Fibroblast of skin of right biceps (primary cell): ENCODE results near the gene PAGE4.

Experiments
- DNase-seq: peaks from one replicate; pipeline ENCODE4 v3.0.0-alpha.2; 2013

Gene PAGE4, protein sequence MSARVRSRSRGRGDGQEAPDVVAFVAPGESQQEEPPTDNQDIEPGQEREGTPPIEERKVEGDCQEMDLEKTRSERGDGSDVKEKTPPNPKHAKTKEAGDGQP

DNA sequence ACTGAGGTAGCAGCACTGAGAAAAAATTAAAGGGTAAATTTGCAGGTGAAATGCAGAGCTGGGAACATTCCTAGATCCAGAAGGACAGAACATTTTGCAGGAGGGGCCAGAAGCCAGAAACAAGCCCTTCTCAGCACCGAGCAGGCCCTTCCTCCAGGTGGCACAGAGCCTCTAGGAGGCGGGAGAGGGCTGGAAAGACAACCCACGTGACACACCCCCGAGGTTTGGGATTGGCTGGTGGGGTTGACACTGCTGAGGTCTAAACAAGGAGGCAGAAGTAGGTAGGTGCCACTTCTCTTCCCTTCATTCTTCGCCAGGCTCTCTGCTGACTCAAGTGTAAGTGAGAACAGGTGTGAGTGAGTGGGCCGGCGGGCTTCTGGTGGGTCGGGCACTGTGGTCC, at the start of gene PAGE4:
TSS of gene PAGE4 (plus strand) at position 288 of the 400 bp plus-strand sequence. CDS start 1,126 bp downstream, outside the sequence.
- DNase-seq, result no peak

DNA sequence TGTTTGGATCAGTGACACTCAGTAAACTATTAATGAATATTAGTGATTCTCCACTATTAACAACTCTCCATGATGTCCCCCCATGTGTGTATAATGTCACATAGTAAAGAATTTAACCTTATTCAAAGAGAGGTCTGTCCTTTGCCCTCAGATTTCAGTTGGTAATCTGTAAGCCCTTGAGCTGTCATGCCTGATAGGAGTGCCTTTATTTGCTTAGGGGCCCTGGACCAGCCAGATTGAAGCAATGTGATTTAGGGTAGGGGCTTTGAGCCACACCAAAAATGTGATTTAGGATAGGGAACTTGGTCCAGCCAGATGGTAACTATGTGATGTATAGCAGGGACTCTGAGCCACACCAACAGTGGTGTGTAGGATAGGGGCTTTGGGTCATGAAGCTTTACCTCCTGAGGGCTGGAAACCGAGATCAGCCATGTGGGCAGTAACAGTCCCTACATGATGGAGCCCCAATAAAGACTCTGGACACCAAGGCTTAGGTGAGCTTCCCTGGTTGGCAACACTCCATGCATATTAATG, 44.3 kb upstream of the PAGE4 start:
- no peak for DNase-seq

DNA sequence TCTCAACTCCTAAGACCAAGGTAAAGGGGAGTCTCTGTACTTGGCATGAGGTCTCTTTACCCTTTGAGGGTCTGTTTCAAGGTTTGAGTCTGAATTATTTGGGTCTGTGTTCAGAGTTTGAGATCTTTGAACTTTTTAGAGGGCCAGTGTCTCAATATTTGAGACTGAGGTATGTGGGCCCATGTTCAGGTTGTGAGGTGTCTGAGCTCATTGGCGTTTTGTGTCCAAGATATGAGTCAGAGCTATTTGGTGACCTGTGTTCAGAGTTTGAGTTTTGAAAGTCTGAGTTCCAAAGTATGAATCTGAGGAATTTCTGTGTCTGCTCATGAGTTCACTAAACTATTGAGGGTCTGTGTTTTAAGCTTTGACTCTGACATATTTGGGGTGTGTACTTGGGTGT, 36.7 kb upstream of the PAGE4 start:
- DNase-seq, result no peak

DNA sequence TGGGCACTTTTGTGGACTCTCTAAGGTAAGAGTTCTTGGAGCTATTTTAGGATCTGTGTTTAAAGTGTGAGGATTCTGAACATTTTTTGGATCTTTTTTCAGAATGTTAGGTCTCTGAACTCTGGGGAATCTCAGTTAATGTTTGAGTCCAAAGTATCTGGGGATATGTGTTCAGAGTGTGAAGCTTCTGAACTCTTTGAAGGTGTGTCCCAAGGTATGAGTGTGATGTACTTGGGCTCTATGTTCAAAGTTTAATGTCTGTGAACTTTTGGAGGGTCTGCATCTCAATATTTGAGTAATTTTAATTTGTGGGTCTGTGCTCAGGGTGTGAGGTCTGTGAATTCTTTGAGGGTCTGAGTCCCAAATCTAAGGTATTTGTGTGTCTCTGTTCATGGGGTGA, 35.4 kb upstream of the PAGE4 start:
- no peak for DNase-seq

DNA sequence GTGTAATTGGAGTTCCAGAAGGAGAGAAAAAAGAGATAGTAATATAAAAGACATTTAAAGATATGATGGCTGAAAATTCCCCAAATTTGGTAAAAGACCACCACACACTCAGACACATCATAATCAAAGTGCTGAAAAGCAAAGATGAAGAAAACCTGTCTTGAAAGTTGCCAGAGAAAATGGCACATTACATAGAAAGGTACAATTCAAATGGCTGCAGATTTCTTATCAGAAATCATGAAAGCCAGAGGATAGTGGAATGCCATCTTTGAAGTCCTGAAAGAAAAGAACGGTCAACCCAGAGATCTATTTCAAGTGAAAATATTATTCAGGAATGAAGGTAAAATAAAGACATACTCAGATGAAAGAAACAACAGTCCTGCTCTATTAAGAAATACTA, 29.3 kb upstream of the PAGE4 start:
- DNase-seq, result no peak

DNA sequence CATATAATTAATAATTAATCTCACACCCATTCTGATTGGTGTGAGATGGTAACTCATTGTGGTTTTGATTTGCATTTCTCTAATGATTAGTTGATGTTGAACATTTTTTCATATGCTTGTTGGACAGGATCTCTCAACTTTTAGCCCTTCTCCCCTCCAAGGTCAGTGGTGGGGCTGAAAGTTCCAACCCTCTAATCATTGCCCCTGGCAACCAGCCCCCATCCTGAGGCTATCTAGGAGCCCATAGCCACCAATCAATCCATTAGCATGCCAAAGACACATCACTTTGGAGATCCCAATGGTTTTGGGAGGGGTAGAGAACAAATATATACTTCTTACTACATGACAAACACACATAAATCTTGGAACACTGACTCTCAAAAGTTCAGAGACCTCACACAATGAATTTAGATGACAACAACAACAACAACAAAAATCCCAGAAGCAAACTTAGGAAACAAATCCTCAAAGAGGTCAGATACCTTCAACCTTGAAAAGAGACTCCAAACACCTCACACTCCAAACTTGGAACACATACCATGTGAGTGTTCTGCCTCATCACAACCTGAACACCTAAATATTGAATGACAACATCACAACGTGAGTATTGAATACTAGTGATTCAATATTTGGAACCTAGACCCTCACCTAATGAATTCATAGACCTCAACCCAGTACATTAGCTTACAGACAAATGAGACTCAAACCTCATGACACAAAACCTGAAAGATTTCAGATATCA, 19.0 kb upstream of the PAGE4 start:
- no peak for DNase-seq

DNA sequence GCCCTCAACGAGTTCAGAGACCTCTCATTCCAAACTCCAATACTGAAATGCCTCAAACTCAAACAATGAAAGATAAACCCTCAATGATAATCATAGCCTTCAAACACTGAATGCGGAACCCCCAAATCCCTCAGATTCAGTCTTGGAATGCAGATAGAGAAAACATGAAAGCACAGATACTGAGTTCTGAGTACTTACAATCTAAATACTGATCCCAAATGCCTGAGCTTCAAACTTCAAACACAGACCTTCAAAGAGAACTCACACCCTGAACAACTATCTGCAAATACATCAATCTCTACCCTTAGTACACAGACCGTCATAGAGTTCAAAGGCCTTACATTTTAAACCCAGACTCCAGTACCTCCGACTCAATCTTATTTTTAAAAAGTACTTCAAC, 16.9 kb upstream of the PAGE4 start:
- DNase-seq, result no peak

DNA sequence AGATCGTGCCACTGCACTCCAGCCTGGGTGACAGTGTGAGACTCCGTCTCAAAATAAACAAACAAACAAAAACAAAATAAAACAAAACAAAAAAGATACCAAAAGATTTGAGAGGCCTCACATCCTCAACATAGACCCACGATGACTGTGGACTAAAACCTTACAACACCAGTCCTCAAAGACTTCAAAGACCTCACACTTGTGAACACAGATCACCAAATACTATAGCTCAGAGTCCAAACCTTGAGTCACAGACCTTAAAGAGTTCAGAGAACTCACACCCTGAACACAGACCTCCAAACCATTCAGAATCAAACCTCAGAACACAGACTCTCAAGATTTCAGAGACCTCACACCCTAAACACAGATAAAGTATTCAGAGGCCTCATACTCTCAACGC, 12.7 kb upstream of the PAGE4 start:
- no peak for DNase-seq

DNA sequence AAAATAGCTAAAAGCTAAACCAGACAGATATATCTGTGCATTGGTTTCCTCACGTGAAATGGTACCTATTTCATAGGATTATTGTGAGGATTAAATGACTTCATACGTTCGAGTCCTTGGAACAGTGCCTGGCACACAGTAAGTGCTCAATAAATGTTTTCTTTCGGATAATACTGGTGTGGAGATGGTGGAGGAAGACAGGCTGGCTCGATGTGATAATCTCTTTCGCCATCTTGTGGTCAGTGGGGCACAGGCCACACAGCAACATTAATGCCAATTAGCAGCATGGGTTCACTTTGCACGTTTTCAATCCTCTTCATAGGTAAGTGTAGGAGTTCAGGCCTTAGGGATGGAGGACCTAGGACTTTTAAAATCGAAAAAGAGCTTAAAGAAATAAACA, 9.3 kb downstream of the PAGE4 start:
- peak; percentile 6 for DNase-seq

DNA sequence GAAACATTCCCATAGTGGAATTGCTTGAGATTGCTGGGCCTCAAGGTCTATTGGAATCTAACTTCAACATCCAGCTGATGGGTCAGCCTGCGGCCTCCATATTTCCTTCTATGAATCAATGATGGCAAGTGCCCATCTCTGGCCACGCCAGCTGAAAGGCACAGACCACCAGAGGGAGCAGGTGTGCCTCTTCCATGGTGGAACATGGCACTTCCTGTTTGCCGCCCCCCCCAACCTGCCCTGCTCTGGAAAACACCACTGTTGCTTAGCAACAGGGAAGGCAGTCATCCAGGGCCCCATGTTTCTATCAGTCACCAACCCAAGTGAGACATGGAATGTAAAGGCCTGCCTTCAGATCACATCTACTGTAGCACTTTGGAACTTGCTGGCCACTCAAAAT, 11.6 kb downstream of the PAGE4 start:
- DNase-seq, result peak; percentile 56

DNA sequence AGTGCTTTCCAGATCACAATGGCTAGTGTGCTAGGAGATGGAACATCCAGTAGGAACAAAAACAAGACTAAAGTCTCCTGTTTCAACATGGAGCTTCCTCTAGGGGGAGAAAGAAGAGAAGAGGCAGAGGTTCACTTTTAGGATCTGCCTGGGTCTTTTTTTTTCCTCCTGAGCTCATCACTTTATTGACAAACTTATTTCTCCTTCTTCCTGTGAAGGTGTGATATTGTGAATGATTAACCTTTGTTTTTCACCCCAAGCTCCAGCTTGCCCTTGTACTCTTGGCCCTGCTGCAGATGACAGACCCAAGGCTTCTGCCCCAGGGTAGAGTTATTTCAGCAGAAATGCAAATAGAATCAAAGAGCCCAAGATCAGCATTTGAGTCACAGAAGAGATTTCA, 13.5 kb downstream of the PAGE4 start:
- no peak for DNase-seq

DNA sequence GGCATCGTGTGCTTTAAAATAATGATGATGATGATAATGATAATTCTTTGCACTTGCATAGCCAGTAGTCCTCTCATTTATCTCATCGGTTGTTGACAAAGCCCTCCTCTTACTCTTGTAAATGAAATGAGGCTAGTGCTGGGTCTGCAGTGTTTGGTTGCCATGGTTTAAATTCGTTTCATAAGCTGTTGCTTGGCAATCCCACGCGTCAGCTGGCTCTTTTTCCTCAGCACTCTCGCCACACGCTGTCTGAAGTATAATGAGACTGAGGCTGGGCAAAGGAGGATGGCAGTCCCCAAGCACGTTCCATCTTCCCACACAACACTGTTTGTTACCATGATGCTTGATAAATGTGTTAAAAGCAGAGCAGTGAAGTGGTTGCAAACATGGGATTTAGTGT, 15.5 kb downstream of the PAGE4 start:
- DNase-seq, result no peak

DNA sequence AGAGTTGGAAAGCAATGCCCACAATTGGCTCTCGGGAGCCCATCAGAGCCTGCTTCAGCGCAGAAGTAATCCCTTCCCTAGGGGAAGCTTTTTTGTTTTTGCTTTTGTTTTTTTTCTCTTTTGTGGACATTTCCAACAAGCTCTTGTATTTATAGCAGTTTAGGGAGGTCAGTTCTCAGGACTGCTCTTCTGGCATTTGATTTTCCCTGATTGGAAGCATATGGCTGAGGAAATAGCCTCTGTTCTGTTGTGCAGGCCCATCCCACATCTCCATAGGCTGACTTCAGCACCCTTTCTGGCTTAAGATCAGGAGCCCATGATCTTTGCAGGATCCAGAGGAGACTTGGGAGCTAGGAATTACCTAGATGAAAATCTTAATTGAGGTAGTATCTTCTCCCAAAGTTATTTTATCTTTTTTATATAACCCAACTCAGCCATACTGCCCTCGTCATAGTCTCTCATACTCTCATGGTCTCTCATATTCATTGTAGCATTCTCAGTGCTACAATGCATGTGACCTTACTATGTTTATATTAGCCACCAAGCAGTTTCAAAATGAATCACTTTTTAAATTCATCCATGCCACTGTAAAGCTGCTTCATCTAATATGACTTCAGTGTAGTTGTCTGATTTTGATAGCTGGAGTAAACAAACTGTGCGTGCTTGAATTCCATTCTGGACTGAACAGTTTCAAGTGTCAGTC, 16.7 kb downstream of the PAGE4 start:
- no peak for DNase-seq

DNA sequence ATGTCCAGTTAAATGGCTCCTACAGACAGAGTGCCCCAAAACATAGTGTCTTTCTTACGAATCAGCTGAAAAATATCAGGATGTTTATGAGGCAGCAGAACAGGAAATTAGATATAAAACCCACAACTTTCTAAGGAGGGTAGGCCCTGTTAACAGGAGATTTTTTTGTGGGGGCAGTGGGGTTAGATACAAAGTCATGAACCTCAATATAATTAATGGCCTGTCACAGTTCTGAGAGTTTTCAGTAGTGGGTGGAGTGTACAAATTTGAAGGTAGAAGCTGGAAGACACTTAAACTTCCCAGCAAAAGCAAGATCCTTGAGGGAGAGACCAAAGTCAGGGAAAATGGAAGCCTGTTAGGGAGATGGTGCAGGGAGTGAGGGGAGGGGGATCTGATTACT, 17.4 kb downstream of the PAGE4 start:
- DNase-seq, result no peak

DNA sequence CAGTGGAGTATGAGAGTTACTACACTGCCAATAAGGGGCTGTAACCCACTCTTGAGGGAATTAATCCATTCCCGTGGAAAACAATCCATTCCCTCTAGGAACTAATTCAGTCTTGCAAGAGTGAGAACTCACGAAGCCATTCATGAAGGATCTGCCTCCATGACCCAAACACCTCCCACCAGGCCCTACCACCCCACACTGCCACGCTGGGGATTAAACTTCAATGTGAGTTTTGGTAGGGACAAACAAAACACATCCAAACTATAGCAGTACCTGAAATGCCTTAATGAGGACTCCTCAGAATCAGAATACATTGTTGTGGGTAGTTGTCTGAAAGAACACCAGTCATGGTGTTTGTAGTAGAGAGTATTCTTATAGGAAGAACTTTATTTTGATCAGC, 19.2 kb downstream of the PAGE4 start:
- DNase-seq, result no peak

DNA sequence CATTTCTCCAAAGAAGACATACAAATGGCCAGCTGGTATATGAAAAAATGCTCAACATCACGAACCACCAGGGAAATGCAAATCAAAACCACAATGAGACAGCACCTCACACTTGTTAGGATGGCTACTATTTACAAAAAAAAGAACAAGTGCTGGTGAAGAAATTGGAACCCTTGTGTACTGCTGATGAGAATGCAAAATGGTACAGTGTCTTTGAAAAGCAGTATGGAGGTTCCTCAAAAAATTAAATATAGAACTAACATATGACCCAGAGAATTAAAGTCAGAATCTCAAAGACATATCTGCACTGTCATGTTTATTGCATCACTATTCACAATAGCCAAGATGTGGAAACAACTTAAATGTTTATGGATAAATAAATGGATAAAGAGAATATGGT, 20.9 kb downstream of the PAGE4 start:
- no peak for DNase-seq

DNA sequence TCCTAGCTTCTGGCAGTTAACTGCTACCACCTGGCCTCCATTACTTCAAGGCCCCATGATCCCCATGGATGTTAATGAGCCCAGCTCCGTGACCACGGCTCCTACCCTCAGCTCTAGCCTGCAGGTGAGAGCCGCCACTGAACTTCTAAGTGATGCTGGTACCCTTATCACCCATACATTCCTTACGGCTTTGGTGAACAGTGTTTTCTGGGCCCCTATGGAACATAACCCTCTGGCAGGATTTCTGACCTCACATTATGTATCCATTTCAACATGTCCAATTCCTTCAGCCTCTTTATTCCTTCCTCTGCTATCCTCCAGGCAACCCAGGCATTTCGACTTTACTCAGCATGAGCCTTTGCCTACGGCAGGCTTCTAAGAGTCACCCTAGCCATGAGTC, 24.6 kb downstream of the PAGE4 start:
- no peak for DNase-seq

DNA sequence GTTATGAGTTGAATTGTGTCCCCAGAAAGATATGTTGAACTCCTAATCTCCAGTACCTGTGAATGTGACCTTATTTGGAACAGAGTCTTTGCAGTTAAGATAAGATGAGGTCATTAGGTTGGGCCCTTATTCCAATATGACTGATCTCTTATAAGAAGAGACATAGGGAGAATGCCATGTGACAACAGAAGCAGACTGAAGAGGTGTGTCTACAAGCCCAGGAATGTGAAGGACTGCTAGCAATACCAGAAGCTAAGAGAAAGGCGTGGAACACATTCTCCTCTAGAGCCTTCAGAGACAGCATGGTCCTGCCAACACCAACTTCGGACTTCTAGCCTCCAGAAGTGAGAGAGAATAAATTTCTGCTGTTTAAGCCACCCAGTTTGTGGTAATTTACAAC, 27.7 kb downstream of the PAGE4 start:
- DNase-seq, result no peak

DNA sequence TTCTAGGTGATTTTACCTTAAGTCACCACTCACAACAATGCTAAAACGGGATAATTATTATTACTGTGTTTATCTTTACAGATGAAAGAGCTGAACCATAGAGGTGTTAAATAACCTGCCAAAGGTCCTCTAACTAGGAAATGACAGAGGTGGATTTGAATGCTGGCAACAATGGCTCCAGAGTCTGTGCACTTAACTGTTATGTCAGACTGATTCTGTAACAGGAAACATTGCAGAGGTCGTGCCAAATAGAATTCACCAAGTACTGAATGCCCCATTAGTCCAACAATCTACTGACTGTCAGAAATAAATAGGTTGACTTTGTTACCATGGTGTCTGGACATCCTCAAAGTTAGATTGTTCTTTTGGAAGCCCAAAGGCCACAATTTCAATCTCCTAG, 29.2 kb downstream of the PAGE4 start:
- no peak for DNase-seq

DNA sequence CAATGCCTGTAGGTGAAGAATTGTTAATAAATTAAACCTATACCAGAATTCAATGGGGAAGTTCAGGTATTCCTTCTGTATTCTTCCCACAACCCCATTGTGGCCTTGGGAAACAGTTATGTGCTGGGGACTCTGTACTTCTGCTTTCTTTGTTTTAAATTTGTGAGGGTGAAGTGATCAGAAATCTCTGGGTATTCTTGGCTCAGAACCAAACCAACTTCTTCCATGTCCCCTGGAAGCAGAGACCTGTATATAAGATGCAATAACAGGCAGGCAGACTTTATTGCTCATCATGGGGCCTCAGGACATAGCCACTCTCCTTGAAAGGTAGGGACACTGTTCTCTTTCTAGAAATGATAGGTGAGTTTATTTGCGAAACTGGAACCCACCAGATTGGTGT, 30.4 kb downstream of the PAGE4 start:
- no peak for DNase-seq

DNA sequence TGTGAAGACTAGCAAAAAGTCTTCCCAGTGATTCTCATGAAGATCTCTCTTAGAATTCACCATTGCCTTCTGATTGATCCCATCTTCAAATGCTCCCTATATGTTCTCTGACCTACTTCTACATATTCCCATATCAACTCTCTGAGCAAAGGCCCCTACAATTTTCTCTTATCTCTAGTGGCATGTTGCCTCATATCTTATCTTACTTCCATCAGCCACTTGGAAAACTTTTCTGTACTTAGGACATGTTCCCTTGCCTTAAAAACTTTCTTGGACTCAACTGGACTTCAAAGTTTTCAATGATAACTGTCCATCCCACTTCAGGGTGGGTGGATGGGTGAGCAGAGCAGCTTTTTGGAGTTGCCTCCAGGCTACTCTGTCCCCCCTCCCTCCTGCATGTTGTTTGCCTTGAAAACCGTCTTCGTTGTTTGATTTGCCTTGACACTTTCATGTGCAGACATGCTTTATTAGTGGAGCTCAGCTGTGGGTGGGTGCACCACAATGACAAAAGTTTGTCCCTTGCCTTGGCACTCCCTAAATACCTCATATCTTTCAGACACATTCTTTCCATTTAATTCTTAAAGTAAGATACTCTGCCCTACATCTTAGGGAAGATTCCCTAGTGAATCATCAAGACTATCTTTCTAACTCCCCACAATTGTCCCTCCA, 31.9 kb downstream of the PAGE4 start:
- DNase-seq, result no peak

DNA sequence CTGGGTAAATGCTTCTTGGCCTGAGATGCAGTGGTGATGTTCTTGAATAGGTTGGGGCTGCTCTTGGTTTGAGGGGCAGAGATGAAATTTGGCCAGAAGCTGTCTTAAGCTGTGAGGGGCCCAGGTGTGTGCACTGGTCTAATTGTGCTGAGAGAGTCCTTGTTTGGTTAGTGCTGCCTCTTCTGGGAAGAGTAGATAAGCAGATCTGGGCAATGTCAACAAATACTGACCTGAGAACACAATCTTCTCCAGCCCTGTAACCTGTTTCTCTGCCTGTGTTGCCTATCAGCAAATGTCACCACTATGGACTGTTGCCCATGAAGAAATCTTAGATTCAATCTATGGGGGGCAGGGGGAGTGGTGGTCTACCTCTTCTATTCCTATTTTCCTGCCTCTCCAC, 33.0 kb downstream of the PAGE4 start:
- no peak for DNase-seq

DNA sequence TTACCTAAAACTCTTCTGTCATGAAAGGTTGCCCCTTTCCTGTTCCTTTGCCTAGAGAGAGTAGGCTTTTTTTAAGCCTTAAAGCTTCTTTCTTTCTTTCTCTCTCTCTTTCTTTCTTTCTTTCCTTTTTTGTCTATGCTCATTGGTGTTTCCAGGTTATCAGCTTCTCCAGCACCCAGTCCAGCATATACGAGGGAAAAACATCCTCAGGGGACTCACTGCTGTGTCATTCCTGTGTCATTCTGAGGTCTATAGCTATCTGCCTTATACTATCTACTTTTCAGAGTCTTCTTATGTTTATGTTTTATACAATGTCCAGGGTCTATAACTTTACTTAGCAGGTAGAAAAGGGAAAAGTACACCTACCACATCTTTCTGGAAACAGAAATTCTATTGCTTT, 39.6 kb downstream of the PAGE4 start:
- DNase-seq, result no peak

DNA sequence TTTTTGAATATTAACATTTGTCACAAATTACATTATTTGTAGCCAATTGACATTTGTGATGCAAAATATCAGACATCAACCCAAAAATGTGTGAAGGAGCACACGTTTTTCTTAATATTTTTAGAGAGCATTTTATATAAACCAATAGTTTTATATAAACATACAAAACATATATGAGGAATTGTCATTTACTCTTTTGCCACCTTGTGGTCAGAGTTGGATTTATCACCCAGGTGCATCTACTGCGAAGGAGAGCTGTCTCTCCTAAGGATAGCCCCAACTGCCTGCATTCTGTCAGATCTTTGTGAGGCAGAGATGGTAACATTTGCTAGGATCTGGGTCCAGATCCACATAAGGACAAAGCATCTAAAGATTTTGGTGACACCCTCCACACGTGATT, 47.6 kb downstream of the PAGE4 start:
- DNase-seq, result peak; percentile 8
